Measurements from ENCODE around the gene PLXNB3.
"Not testable (repeated sequence)": the region's sequence is repeated elsewhere in the genome, so short reads cannot be mapped to it uniquely, and the experiment has no call there.

- not testable (repeated sequence) for TF ChIP-seq REST (tag by site-specific recombination; IDR thresholded peaks at IDR 0.05); CTCF (tag by site-specific recombination; IDR thresholded peaks at IDR 0.05); OVOL3 (tag by site-specific recombination; IDR thresholded peaks at IDR 0.05); ZNF488 (tag by site-specific recombination; IDR thresholded peaks at IDR 0.05); ZNF302 (tag by site-specific recombination; IDR thresholded peaks at IDR 0.05; ENCODE audit: low read depth); MZF1 (tag by site-specific recombination; IDR thresholded peaks at IDR 0.05; ENCODE audit: borderline replicate concordance); ZNF211 (tag by site-specific recombination; IDR thresholded peaks at IDR 0.05; ENCODE audit: low read depth); ZNF654 (tag by site-specific recombination; IDR thresholded peaks at IDR 0.05; ENCODE audit: low read depth); ZBTB48 (tag by site-specific recombination; IDR thresholded peaks at IDR 0.05); ZBTB11 (tag by site-specific recombination; conservative IDR thresholded peaks at IDR 0.05; ENCODE audit: low read depth); BCL11A (tag by site-specific recombination; IDR thresholded peaks at IDR 0.05; ENCODE audit: low read depth); TSHZ1 (tag by site-specific recombination; IDR thresholded peaks at IDR 0.05; ENCODE audit: borderline replicate concordance); PATZ1 (tag by site-specific recombination; IDR thresholded peaks at IDR 0.05); ZNF639 (tag by site-specific recombination; IDR thresholded peaks at IDR 0.05)
Measured at GRCh38 chrX:153749017-153749416, 15.0 kb upstream of the PLXNB3 start.
